Epidermal melanocyte (primary cell): ENCODE data around the gene YBX3.

Experiments used
- DNase-seq: peaks from one replicate; pipeline ENCODE4 v3.0.0; 2011; ENCODE audit warnings: low spot score; ENCODE audit not compliant: insufficient read length

The YBX3 gene

DNA sequence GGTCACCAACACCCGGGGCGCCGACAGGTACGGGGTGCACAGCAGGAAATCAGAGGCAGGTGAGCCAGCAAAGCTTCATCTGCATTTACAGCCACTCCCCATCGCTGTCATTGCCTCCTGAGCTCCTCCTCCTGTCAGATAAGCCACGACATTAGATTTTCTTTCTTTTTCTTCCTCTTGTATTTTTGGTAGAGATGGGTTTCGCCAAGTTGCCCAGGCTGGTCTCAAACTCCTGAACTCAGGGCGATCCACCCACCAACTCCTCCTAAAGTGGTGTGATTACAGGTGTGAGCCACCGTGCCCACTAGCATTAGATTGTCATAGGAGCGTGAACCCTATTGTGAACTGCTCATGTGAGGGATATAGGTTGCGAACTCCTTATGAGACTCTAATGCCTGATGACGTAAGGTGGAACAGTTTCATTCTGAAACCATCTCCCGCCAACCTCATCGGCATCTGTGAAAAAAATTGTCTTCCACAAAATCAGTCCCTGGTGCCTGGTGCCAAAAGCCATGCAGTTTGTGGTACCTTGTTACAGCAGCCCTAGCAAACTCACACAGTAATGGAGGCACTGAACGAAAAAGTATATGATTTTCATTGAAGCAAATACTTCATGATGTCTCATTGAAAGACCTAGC, 50.8 kb downstream of the YBX3 start:
- DNase-seq = no peak

- DNase-seq = no peak
Observed at GRCh38 chr12:10669533-10669932, 53.6 kb downstream of the YBX3 start.

DNA sequence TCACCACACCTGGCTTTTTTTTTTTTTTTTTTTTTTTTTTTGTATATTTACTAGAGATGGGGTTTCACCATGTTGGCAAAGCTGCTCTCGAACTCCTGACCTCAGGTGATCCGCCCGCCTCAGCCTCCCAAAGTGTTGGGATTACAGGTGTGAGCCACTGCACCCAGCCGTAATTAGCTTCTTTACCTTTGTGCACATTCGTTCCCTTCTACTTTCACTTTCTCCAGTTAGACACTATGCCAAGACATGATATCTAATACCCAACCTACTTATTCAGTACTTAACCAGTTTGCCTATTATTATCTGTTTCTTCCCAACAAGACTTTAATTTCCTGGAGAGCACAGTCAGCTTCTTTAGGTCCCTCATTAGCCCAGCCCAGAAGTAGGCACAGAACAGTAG, 54.6 kb downstream of the YBX3 start:
- no peak for DNase-seq

- no peak for DNase-seq
Observed at GRCh38 chr12:10667581-10667980, 55.5 kb downstream of the YBX3 start.

GRCh38 chr12:10664499-10664898, 58.6 kb downstream of the YBX3 start:
- no peak for DNase-seq

DNA sequence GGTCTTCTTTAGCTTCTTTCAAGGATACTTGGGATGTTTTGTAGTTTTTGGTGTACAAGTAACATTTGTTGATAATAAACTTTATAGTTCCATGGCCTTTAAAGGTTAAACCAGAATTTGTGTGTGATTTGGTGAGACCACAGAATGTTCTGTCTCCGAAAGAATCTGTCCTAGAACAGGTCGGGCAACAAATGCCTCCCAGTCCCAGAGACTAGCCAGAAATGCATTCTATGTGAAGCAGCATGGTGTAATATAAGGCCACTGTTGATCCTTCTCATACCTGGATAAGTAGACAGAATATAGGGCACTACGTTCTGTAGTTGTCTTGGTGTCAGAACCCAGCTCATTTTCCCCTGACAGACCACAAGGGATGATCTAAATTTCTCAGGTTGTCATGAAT, 59.3 kb downstream of the YBX3 start:
- no peak for DNase-seq

GRCh38 chr12:10661338-10661737, 61.8 kb downstream of the YBX3 start:
- no peak for DNase-seq

DNA sequence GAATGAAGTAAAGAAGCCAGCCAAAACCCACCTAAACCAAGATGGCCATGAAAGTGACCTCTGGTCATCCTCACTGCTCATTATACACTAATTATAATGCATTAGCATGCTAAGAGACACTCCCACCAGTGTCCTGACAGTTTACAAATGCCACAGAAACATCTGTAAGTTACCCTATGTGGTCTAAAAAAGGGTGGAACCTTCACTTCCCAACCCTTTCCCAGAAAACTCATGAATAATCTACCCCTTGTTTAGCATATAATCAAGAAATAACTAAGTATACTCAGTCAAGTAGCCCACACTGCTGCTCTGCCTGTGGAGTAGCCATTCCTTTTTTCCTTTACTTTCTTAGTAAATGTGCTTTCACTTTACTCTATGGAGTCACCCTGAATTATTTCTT, 69.1 kb downstream of the YBX3 start:
- DNase-seq = no peak

DNA sequence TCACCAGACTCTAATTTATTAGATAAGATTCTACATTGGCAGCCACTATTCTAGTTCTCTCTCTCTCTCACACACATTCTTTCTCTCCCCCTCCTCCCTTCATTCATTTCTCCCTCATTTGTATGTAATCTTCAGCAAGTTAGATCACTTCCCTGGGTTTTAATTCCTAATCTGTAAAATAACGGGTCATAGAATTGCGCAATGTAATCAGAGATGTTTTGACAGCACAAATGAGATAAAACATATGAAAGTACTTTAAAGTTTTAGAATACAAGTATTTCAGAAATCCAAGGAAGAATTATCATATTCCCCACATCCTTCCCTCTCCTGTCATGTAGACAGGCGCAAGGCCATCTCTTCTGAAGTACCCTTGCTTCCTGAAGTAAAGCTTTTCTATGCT, 70.9 kb downstream of the YBX3 start:
- no peak for DNase-seq
